Panc1 (cell line): Measurements from ENCODE around the gene HSD17B11. TPM values are rescaled to one million over a fixed set of nuclear protein-coding genes. Genes with fewer than 3 reads are reported as not detected.
A peak's percentile ranks its signal among the peaks of the same experiment; 100 is the strongest.

ENCODE experiments used
- ATAC-seq: fragments of 200-7000 bp; cut with Tn5 transposase; 2 replicates; pipeline ENCODE4 v1.9.1; 2020; ENCODE audit warnings: mild to moderate bottlenecking, moderate library complexity
- BruUV-seq: library from RNA; stranded (reverse); fragments of 400-500 nt; replicated peaks from 2 replicates; lab custom pipeline; 2021; lab: Mats Ljungman, UMichigan
- CTCF ChIA-PET: fragments of 300-600 bp; sonication (Branson Sonifier 250); formaldehyde crosslinking; loops from one replicate; lab custom pipeline; 2022; ENCODE audit warnings: antibody characterized with exemption; lab: Charles Lee
- POLR2A ChIA-PET: fragments of 300-600 bp; sonication (Branson Sonifier 250); formaldehyde crosslinking; loops from one replicate; lab custom pipeline; 2022; ENCODE audit warnings: antibody characterized with exemption; lab: Charles Lee
- DNase-seq: peaks from one replicate; pipeline ENCODE4 v3.0.0-alpha.2; 2010; ENCODE audit warnings: low read depth, low spot score
- H3K27ac ChIP-seq: 2 replicates; pipeline ENCODE4 v1.5.1; 2011; ENCODE audit warnings: mild to moderate bottlenecking, low read length, inconsistent platforms
- H3K27me3 ChIP-seq: fragments of 200-500 bp; sonication (Bioruptor generic); 2 replicates; pipeline ENCODE4 v1.6.0; 2014; ENCODE audit warnings: low read length, inconsistent platforms; ENCODE audit not compliant: control insufficient read depth, insufficient read depth
- H3K36me3 ChIP-seq: fragments of 200-500 bp; sonication (Bioruptor generic); 2 replicates; pipeline ENCODE4 v1.5.1; 2014; ENCODE audit warnings: inconsistent platforms, mild to moderate bottlenecking, low read length, moderate library complexity; ENCODE audit not compliant: control insufficient read depth, insufficient read depth
- H3K4me1 ChIP-seq: 2 replicates; pipeline ENCODE4 v1.5.1; 2011; ENCODE audit warnings: inconsistent platforms, mild to moderate bottlenecking, low read length, moderate library complexity; ENCODE audit not compliant: control insufficient read depth, insufficient read depth
- H3K4me3 ChIP-seq, 2 experiments: 2 replicates each; pipeline ENCODE4 v1.5.1; 2011 to 2012; ENCODE audit warnings: low read depth in 2 of 2, low read length in 2 of 2, mild to moderate bottlenecking in 2 of 2, inconsistent platforms in 1 of 2, moderate library complexity in 1 of 2
- H3K9me3 ChIP-seq: fragments of 200-500 bp; sonication (Bioruptor generic); 2 replicates; pipeline ENCODE4 v1.5.1; 2014; ENCODE audit warnings: low read depth, mild to moderate bottlenecking, inconsistent platforms, low read length, moderate library complexity; ENCODE audit not compliant: control insufficient read depth, insufficient read depth
- POLR2AphosphoS5 ChIP-seq: IDR thresholded peaks from 2 replicates; pipeline ENCODE4 v1.6.1; 2012; ENCODE audit warnings: mild to moderate bottlenecking, low read depth, low read length, moderate library complexity
- SIN3A ChIP-seq: IDR thresholded peaks from 2 replicates; pipeline ENCODE4 v1.6.1; 2012; ENCODE audit warnings: low read depth, mild to moderate bottlenecking, low read length, moderate library complexity, borderline replicate concordance; ENCODE audit not compliant: insufficient read depth
- TCF7L2 ChIP-seq: IDR thresholded peaks from 2 replicates; pipeline ENCODE4 v1.6.1; 2011; ENCODE audit warnings: mild to moderate bottlenecking, low read depth, low read length, inconsistent platforms
- in situ Hi-C: cut with HindIII; loops from 2 replicates; pipeline ENCODE4 v1.10.0; 2016; ENCODE audit warnings: low sequenced_read_pairs, low pct_unique_long_range_greater_than_20kb
- intact Hi-C: fragments of 100-400 bp; cut with micrococcal nuclease; formaldehyde crosslinking; loops from one replicate; pipeline ENCODE4 v1.10.0; 2022; ENCODE audit not compliant: unreplicated experiment
- total RNA-seq: library from RNA; stranded (reverse); gene quantifications from one replicate; pipeline ENCODE4 v1.2.1, GENCODE V29; 2021; ENCODE audit not compliant: unreplicated experiment
- TF ChIP-seq, protein P1 (sequence below): fragments of 450-650 bp; IDR thresholded peaks from 2 replicates; pipeline ENCODE4 v1.5.1; 2017; ENCODE audit warnings: mild to moderate bottlenecking
- TF ChIP-seq, protein P2 (sequence below), 2 experiments: IDR thresholded peaks; 2 replicates each; pipeline ENCODE4 v1.6.1; 2011 to 2012; ENCODE audit warnings: low read depth in 2 of 2, control low read depth in 1 of 2, low read length in 1 of 2, mild to moderate bottlenecking in 1 of 2, moderate library complexity in 1 of 2; ENCODE audit not compliant: insufficient read depth in 1 of 2

HSD17B11 gene
- total RNA-seq, 1 experiment from 2014 or later: 34.9 TPM

DNA sequence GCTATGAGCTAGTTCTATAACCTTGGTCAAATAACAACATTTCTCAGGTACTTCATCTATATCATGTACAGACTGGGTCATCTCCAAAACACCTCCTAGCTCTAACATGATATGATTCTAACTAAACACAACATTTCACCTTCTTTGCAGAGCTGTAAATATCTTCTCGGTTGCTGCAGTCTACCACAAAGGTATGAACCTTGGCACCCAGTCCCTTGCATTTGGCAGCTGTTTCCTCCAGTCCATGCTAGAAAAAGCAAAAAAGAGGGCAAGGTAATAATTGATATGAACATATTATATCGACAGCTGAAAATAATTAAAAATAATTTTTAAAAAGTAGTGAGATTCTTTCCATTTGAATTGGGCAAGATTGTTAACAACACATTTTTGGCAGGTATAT lies 8.9 kb downstream of the HSD17B11 start:
- H3K4me3 ChIP-seq: no peak overlapping the region
- H3K27me3 ChIP-seq: no peaks in the 10 kb centered on the region
- ChIA-PET CTCF (interaction anchor here (0.6 kb wide), 1 partner anchor 1056 kb away, joined by 4 read pairs; no protein-coding TSS in a partner anchor), POLR2A (no interaction called here)
- H3K27ac ChIP-seq: no peak overlapping the region
- ATAC-seq: no peak
- H3K4me1 ChIP-seq: no peaks in the 10 kb centered on the region; the same call in 1 of the 2 replicates
- H3K9me3 ChIP-seq: no peaks in the 10 kb centered on the region
- in situ Hi-C loops: no loop called here
- no peak for DNase-seq
- BruUV-seq: no TSS peak
- no peak for TF ChIP-seq SIN3A
- TF ChIP-seq, protein P1, sequence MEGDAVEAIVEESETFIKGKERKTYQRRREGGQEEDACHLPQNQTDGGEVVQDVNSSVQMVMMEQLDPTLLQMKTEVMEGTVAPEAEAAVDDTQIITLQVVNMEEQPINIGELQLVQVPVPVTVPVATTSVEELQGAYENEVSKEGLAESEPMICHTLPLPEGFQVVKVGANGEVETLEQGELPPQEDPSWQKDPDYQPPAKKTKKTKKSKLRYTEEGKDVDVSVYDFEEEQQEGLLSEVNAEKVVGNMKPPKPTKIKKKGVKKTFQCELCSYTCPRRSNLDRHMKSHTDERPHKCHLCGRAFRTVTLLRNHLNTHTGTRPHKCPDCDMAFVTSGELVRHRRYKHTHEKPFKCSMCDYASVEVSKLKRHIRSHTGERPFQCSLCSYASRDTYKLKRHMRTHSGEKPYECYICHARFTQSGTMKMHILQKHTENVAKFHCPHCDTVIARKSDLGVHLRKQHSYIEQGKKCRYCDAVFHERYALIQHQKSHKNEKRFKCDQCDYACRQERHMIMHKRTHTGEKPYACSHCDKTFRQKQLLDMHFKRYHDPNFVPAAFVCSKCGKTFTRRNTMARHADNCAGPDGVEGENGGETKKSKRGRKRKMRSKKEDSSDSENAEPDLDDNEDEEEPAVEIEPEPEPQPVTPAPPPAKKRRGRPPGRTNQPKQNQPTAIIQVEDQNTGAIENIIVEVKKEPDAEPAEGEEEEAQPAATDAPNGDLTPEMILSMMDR: no peak
- no peak for TF ChIP-seq POLR2AphosphoS5
- TF ChIP-seq, protein P2, sequence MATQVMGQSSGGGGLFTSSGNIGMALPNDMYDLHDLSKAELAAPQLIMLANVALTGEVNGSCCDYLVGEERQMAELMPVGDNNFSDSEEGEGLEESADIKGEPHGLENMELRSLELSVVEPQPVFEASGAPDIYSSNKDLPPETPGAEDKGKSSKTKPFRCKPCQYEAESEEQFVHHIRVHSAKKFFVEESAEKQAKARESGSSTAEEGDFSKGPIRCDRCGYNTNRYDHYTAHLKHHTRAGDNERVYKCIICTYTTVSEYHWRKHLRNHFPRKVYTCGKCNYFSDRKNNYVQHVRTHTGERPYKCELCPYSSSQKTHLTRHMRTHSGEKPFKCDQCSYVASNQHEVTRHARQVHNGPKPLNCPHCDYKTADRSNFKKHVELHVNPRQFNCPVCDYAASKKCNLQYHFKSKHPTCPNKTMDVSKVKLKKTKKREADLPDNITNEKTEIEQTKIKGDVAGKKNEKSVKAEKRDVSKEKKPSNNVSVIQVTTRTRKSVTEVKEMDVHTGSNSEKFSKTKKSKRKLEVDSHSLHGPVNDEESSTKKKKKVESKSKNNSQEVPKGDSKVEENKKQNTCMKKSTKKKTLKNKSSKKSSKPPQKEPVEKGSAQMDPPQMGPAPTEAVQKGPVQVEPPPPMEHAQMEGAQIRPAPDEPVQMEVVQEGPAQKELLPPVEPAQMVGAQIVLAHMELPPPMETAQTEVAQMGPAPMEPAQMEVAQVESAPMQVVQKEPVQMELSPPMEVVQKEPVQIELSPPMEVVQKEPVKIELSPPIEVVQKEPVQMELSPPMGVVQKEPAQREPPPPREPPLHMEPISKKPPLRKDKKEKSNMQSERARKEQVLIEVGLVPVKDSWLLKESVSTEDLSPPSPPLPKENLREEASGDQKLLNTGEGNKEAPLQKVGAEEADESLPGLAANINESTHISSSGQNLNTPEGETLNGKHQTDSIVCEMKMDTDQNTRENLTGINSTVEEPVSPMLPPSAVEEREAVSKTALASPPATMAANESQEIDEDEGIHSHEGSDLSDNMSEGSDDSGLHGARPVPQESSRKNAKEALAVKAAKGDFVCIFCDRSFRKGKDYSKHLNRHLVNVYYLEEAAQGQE (IDR thresholded peaks at IDR 0.05; ENCODE audit: insufficient read depth in 1 of 2, low read depth in 2 of 2, low read length in 1 of 2): no peak
- TF ChIP-seq TCF7L2: no peak
- intact Hi-C loops: no loop called here
- H3K36me3 ChIP-seq: peaks cover 2% of the 10 kb centered on the region; the same call in 1 of the 2 replicates

GRCh38 chr4:87377816-87378215 lies 13.2 kb downstream of the HSD17B11 start:
- TF ChIP-seq SIN3A: no peak
- TF ChIP-seq TCF7L2: no peak
- TSS peak; percentile 47 for BruUV-seq
- Histone ChIP-seq H3K4me3 (no peak overlapping the region), H3K4me1 (no peaks in the 10 kb centered on the region), H3K9me3 (no peaks in the 10 kb centered on the region), H3K27me3 (no peaks in the 10 kb centered on the region), H3K27ac (no peak overlapping the region), H3K36me3 (peaks cover 2% of the 10 kb centered on the region)
- ATAC-seq (no peak), DNase-seq (no peak)
- intact Hi-C loops: loop anchor here (5.0 kb wide), 1 partner anchor 89 kb away; no protein-coding TSS in a partner anchor
- in situ Hi-C loops: no loop called here
- ChIA-PET CTCF (no interaction called here), POLR2A (no interaction called here)

DNA sequence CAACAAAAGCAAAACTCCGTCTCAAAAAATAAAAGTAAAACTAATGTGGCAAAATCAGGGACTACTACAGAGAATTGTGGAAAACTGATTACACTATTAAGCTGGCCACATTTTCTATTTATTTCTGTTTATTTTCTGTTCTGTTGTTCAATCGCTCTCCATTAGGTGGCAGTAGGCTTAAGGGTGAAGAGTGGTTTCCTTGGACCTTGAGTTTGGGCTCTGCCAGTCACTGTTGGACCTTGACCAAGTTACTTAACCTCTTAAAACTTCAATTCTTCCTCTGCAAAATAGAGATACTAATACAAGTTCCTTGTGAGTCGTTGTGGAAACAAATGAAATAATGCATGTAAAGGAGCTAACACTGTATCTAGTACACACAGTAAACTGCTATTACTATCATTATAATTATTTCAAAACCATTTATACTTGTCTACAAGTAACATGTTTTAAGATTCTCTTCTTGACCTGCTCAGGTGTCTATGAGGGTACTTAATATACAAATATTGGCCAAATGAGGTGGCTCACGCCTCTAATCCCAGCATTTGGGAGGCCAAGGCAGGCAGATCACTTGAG lies 15.2 kb downstream of the HSD17B11 start:
- ATAC-seq (0 out of 2 replicates have a peak, but pooled peaks have one; percentile 53), DNase-seq (no peak)
- H3K9me3 ChIP-seq: no peaks in the 10 kb centered on the region
- in situ Hi-C loops: no loop called here
- POLR2A ChIA-PET: no interaction called here
- CTCF ChIA-PET: interaction anchor here (0.6 kb wide), 2 partner anchors 17 to 90 kb away, joined by 3 read pairs; no protein-coding TSS in a partner anchor
- peaks cover 9% of the 10 kb centered on the region for H3K36me3 ChIP-seq
- intact Hi-C loops: loop anchor here (5.0 kb wide), 1 partner anchor 91 kb away; no protein-coding TSS in a partner anchor
- H3K27ac ChIP-seq: no peak overlapping the region
- no peak overlapping the region for H3K4me3 ChIP-seq
- TF ChIP-seq, protein P1: peak; percentile 72
- TF ChIP-seq, protein P2 (IDR thresholded peaks at IDR 0.05; ENCODE audit: insufficient read depth in 1 of 2, low read depth in 2 of 2, low read length in 1 of 2): no peak
- no peak for TF ChIP-seq POLR2AphosphoS5
- TF ChIP-seq TCF7L2: no peak
- H3K4me1 ChIP-seq: no peaks in the 10 kb centered on the region
- no peaks in the 10 kb centered on the region for H3K27me3 ChIP-seq
- no TSS peak for BruUV-seq
